ENCODE results near the gene ZNF850. TPM values are rescaled to one million over a fixed set of nuclear protein-coding genes. Genes with fewer than 3 reads are reported as not detected.
A peak's percentile ranks its signal among the peaks of the same experiment; 100 is the strongest.

ZNF850 gene
- total and polyA plus RNA-seq, 2 of the 8 experiments (the other 6 are each of a cell fraction or from before 2014, with no cell fraction given), result 6.7 to 21.2 TPM

DNA sequence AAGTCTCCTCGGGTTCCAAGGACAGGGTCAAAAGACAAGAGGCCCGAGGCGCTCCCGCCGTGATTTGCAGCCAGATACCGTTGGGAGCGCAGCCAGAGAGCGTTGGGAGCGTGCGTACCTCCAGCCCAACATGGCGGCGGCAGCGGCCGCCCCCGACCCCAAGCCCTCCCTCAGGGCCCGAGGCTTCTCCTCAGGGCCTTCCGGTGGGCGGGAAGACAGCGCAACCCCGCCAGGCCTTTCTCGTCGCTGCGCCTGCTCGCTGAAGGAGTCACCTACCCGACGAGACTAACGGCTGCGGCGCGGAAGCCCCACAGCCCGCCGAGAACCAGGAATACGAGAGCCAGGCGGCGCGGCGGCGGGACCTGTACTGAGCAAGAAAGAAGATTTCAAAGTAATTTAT lies 3.2 kb upstream of the ZNF850 start:
- Histone ChIP-seq H3K27ac (ENCODE audit: low read depth, low read length) (no peak overlapping the region), H2BK12ac (ENCODE audit: low read depth, low read length) (no peak overlapping the region), H2BK20ac (ENCODE audit: low read length) (no peak overlapping the region), H3K79me1 (ENCODE audit: low read depth, low read length) (peaks cover 6% of the 10 kb centered on the region; the same call in 1 of the 2 replicates), H2BK15ac (ENCODE audit: low read length) (no peak overlapping the region), H3K4me1 (replicated peaks in 1 of 4; ENCODE audit: control insufficient read depth in 3 of 4, insufficient read depth in 4 of 4, low read length in 3 of 4) (no peaks in the 10 kb centered on the region; a peak in 1 of 7 replicates), H3K56ac (replicated peaks; ENCODE audit: insufficient read length, low read depth, low read length) (no peak overlapping the region), H2BK5ac (ENCODE audit: low read depth, low read length) (no peak overlapping the region; the same call in 1 of the 2 replicates), H2BK120ac (replicated peaks; ENCODE audit: low read depth, low read length) (no peak overlapping the region), H3K23ac (ENCODE audit: insufficient read length) (no peak overlapping the region), H4K8ac (ENCODE audit: extremely low read depth, insufficient read depth, low read length) (no peak overlapping the region), H3K18ac (ENCODE audit: extremely low read depth, low read length) (no peak overlapping the region), H4K5ac (ENCODE audit: insufficient read length, low read depth, low read length) (no peak overlapping the region), H3K27me3 (replicated peaks in 1 of 4; ENCODE audit: control insufficient read depth in 3 of 4, extremely low read depth in 1 of 4, insufficient read depth in 3 of 4, low read length in 3 of 4) (no peaks in the 10 kb centered on the region), H2AFZ (ENCODE audit: low read length) (no peak overlapping the region), H3K14ac (ENCODE audit: insufficient read length) (no peak overlapping the region), H3K4me3 (ENCODE audit: extremely low read depth in 1 of 4, insufficient read depth in 2 of 4, low read depth in 3 of 4, low read length in 4 of 4) (no peak overlapping the region), H3K36me3 (ENCODE audit: control insufficient read depth in 2 of 4, insufficient read depth in 4 of 4, low read length in 3 of 4) (peaks cover 0 to 21% (median 0%) of the 10 kb centered on the region in 4 experiments; a peak in 3 of 8 replicates), H3K4ac (replicated peaks; ENCODE audit: insufficient read length, low read depth, low read length) (no peak overlapping the region), H3K23me2 (ENCODE audit: low read depth, low read length) (peaks cover 6% of the 10 kb centered on the region), H3K4me2 (ENCODE audit: insufficient read depth in 1 of 2, low read depth in 2 of 2, low read length in 2 of 2) (no peak overlapping the region), H2AK5ac (ENCODE audit: low read depth, low read length) (no peak overlapping the region), H3K9ac (replicated peaks in 1 of 4; ENCODE audit: extremely low read depth in 1 of 4, low read depth in 3 of 4, low read length in 3 of 4) (no peak overlapping the region), H3K9me3 (ENCODE audit: insufficient read depth in 2 of 2, low read depth in 1 of 2, low read length in 1 of 2) (peaks cover 4 to 7% of the 10 kb centered on the region in 2 experiments; a peak in 3 of 4 replicates), H3K79me2 (ENCODE audit: control insufficient read depth in 1 of 2, insufficient read depth in 2 of 2, low read length in 2 of 2) (peaks cover 3 to 17% of the 10 kb centered on the region in 2 experiments; a peak in 3 of 4 replicates), H4K20me1 (replicated peaks in 1 of 2; ENCODE audit: control insufficient read depth in 1 of 2, insufficient read depth in 2 of 2, low read length in 2 of 2) (peaks cover 0 to 3% of the 10 kb centered on the region in 2 experiments), H4K91ac (replicated peaks; ENCODE audit: insufficient read length, low read length) (no peak overlapping the region)
- ChIA-PET POLR2A (ENCODE audit: partially characterized antibody) (interaction anchor here (1.1 kb wide), 1 partner anchor 19 kb away, joined by 3 read pairs; no protein-coding TSS in a partner anchor), CTCF (ENCODE audit: partially characterized antibody) (no interaction called here)
- 97% methylated on average over 22 of the region's 38 CpGs; no CpG with 5 or more reads in 1 of the 2 experiments for WGBS, 2 experiments (ENCODE audit: extremely low coverage in 1 of 2, insufficient coverage in 1 of 2, insufficient read length in 1 of 2, insufficient replicate concordance in 2 of 2, low coverage in 1 of 2, low lambda C conversion rate in 2 of 2, missing lambda C conversion rate in 1 of 2)
- FAIRE-seq (no peak), DNase-seq (ENCODE audit: low read depth in 1 of 2, low spot score in 2 of 2) (peak in 1 of 2 experiments; percentile 75)
- TF ChIP-seq RAD21 (IDR thresholded peaks at IDR 0.05 in 1 of 2, conservative IDR thresholded peaks at IDR 0.05 in 1 of 2; ENCODE audit: low read depth in 2 of 2, low read length in 2 of 2) (no peak), KDM4A (IDR thresholded peaks at IDR 0.05; ENCODE audit: low read depth, low read length, severe bottlenecking) (no peak), TEAD4 (IDR thresholded peaks at IDR 0.05; ENCODE audit: low read depth, low read length) (no peak), HDAC6 (IDR thresholded peaks at IDR 0.05; ENCODE audit: low read depth, low read length) (no peak), RBBP5 (IDR thresholded peaks at IDR 0.05; ENCODE audit: borderline replicate concordance, low read depth, low read length) (no peak), YY1 (IDR thresholded peaks at IDR 0.05; ENCODE audit: low read depth, low read length) (no peak)

Data from H1 (cell line).